HEK293 (cell line): ENCODE measurements around the gene PLOD2.

Experiments used
- CTCF ChIA-PET: fragments of 350-600 bp; formaldehyde crosslinking; extraction: SDS; loops from one replicate; lab custom pipeline; 2021; ENCODE audit warnings: antibody characterized with exemption; lab: Yijun Ruan, JAX
- POLR2A ChIA-PET: fragments of 300-600 bp; formaldehyde crosslinking; extraction: SDS; loops from one replicate; lab custom pipeline; 2020; ENCODE audit warnings: antibody characterized with exemption, inconsistent platforms; lab: Yijun Ruan, JAX
- H3K27ac ChIP-seq: fragments of 200-500 bp; sonication (Bioruptor generic); 2 replicates; pipeline ENCODE4 v1.5.1; 2014; ENCODE audit warnings: low read depth, low read length, control low read depth, inconsistent platforms; ENCODE audit errors: extremely low read depth
- H3K36me3 ChIP-seq, 2 experiments: fragments of 200-500 bp in 1 of 2; sonication (Bioruptor generic) in 1 of 2; 1 replicate in 1 of 2; 2 replicates in 1 of 2; pipeline ENCODE4 v1.5.1; 2014 to 2017; ENCODE audit warnings: inconsistent platforms in 2 of 2, low read length in 2 of 2; ENCODE audit not compliant: control insufficient read depth in 2 of 2, insufficient read depth in 1 of 2
- H3K4me1 ChIP-seq: fragments of 200-500 bp; sonication (Bioruptor generic); 2 replicates; pipeline ENCODE4 v1.5.1; 2014; ENCODE audit warnings: mild to moderate bottlenecking, low read length, inconsistent platforms; ENCODE audit not compliant: control insufficient read depth, insufficient read depth
- H3K4me3 ChIP-seq: 2 replicates; pipeline ENCODE4 v1.5.1; 2011; ENCODE audit warnings: low read depth, mild to moderate bottlenecking, control low read depth, low read length, moderate library complexity
- H3K9me3 ChIP-seq: fragments of 200-500 bp; sonication (Bioruptor generic); 2 replicates; pipeline ENCODE4 v1.5.1; 2014; ENCODE audit warnings: low read depth, low read length, inconsistent platforms; ENCODE audit not compliant: control insufficient read depth, insufficient read depth
- BCL11A ChIP-seq: fragments of 450-650 bp; formaldehyde crosslinking; IDR thresholded peaks from 2 replicates; pipeline ENCODE4 v1.5.1; 2016; ENCODE audit warnings: low read depth, missing biosample characterization, missing genetic modification characterization
- FEZF1 ChIP-seq: fragments of 450-650 bp; formaldehyde crosslinking; IDR thresholded peaks from 2 replicates; pipeline ENCODE4 v1.5.1; 2016; ENCODE audit warnings: missing biosample characterization, missing genetic modification characterization
- KLF1 ChIP-seq: fragments of 450-650 bp; formaldehyde crosslinking; IDR thresholded peaks from 2 replicates; pipeline ENCODE4 v1.5.1; 2016; ENCODE audit warnings: missing biosample characterization, missing genetic modification characterization
- REPIN1 ChIP-seq: fragments of 450-650 bp; formaldehyde crosslinking; IDR thresholded peaks from 2 replicates; pipeline ENCODE4 v1.5.1; 2017; ENCODE audit warnings: missing biosample characterization, missing genetic modification characterization, low read depth
- ZBTB48 ChIP-seq: fragments of 450-650 bp; formaldehyde crosslinking; IDR thresholded peaks from 2 replicates; pipeline ENCODE4 v1.5.1; 2016; ENCODE audit warnings: missing biosample characterization, missing genetic modification characterization
- ZBTB8A ChIP-seq: fragments of 450-650 bp; formaldehyde crosslinking; IDR thresholded peaks from 2 replicates; pipeline ENCODE4 v1.5.1; 2016; ENCODE audit warnings: missing biosample characterization, missing genetic modification characterization
- ZNF10 ChIP-seq: fragments of 450-650 bp; formaldehyde crosslinking; IDR thresholded peaks from 2 replicates; pipeline ENCODE4 v1.5.1; 2017; ENCODE audit warnings: missing biosample characterization, missing genetic modification characterization
- ZNF138 ChIP-seq: fragments of 450-650 bp; formaldehyde crosslinking; IDR thresholded peaks from 2 replicates; pipeline ENCODE4 v1.5.1; 2016; ENCODE audit warnings: missing biosample characterization, missing genetic modification characterization, borderline replicate concordance
- ZNF404 ChIP-seq: fragments of 450-650 bp; formaldehyde crosslinking; IDR thresholded peaks from 2 replicates; pipeline ENCODE4 v1.5.1; 2017; ENCODE audit warnings: missing biosample characterization, missing genetic modification characterization
- ZNF548 ChIP-seq: fragments of 450-650 bp; formaldehyde crosslinking; IDR thresholded peaks from 2 replicates; pipeline ENCODE4 v1.5.1; 2016; ENCODE audit warnings: missing biosample characterization, missing genetic modification characterization
- ZNF621 ChIP-seq: fragments of 450-650 bp; formaldehyde crosslinking; IDR thresholded peaks from 2 replicates; pipeline ENCODE4 v1.5.1; 2017; ENCODE audit warnings: missing biosample characterization, missing genetic modification characterization
- ZNF785 ChIP-seq: fragments of 450-650 bp; formaldehyde crosslinking; IDR thresholded peaks from 2 replicates; pipeline ENCODE4 v1.5.1; 2016; ENCODE audit warnings: missing biosample characterization, missing genetic modification characterization
- ZNF843 ChIP-seq: fragments of 450-650 bp; formaldehyde crosslinking; IDR thresholded peaks from 2 replicates; pipeline ENCODE4 v1.5.1; 2016; ENCODE audit warnings: missing biosample characterization, missing genetic modification characterization
- TF ChIP-seq, protein P1 (sequence below): fragments of 450-650 bp; formaldehyde crosslinking; IDR thresholded peaks from 2 replicates; pipeline ENCODE4 v1.5.1; 2016; ENCODE audit warnings: missing biosample characterization, missing genetic modification characterization
- TF ChIP-seq, protein P2 (sequence below): fragments of 450-650 bp; formaldehyde crosslinking; IDR thresholded peaks from 2 replicates; pipeline ENCODE4 v1.5.1; 2016; ENCODE audit warnings: missing biosample characterization, missing genetic modification characterization
- TF ChIP-seq, protein P3 (sequence below): fragments of 450-650 bp; formaldehyde crosslinking; IDR thresholded peaks from 2 replicates; pipeline ENCODE4 v1.5.1; 2017; ENCODE audit warnings: missing biosample characterization, missing genetic modification characterization
- TF ChIP-seq, protein P4 (sequence below): fragments of 450-650 bp; formaldehyde crosslinking; IDR thresholded peaks from 2 replicates; pipeline ENCODE4 v1.5.1; 2017; ENCODE audit warnings: missing biosample characterization, missing genetic modification characterization

The PLOD2 gene

DNA sequence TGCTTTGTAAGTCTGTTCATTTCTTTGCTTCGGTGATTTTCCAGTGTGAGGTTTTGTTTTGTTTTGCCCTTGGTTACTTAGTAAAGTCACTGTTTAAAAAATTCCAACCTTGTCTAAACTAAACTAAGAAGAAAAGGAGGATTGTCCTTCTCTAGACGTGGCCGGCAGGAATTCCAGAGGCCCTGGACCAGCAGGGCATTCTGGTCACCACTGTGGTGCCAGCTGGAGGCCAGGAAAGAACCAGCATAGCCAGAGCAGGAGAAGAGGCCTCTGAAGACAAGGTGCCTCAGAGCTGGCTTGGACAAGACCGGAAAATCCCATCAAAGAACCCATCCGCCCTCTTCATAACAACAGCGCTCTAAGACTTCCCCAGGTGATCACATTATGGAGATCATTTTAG lies 8.2 kb downstream of the PLOD2 start:
- Histone ChIP-seq H3K27ac (no peak overlapping the region), H3K9me3 (no peaks in the 10 kb centered on the region), H3K4me3 (no peak overlapping the region), H3K36me3 (peaks cover 0 to 5% of the 10 kb centered on the region in 2 experiments; a peak in 2 of 3 replicates), H3K4me1 (peaks cover 13% of the 10 kb centered on the region)
- TF ChIP-seq ZNF621 (tag by site-specific recombination): no peak
- TF ChIP-seq, protein P1, sequence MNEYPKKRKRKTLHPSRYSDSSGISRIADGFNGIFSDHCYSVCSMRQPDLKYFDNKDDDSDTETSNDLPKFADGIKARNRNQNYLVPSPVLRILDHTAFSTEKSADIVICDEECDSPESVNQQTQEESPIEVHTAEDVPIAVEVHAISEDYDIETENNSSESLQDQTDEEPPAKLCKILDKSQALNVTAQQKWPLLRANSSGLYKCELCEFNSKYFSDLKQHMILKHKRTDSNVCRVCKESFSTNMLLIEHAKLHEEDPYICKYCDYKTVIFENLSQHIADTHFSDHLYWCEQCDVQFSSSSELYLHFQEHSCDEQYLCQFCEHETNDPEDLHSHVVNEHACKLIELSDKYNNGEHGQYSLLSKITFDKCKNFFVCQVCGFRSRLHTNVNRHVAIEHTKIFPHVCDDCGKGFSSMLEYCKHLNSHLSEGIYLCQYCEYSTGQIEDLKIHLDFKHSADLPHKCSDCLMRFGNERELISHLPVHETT: no peak
- no peak for TF ChIP-seq ZNF138 (tag by site-specific recombination)
- no peak for TF ChIP-seq ZNF404
- TF ChIP-seq ZNF548: no peak
- TF ChIP-seq KLF1 (tag by site-specific recombination): no peak
- TF ChIP-seq BCL11A (tag by site-specific recombination): no peak
- POLR2A ChIA-PET: no interaction called here
- CTCF ChIA-PET: no interaction called here

DNA sequence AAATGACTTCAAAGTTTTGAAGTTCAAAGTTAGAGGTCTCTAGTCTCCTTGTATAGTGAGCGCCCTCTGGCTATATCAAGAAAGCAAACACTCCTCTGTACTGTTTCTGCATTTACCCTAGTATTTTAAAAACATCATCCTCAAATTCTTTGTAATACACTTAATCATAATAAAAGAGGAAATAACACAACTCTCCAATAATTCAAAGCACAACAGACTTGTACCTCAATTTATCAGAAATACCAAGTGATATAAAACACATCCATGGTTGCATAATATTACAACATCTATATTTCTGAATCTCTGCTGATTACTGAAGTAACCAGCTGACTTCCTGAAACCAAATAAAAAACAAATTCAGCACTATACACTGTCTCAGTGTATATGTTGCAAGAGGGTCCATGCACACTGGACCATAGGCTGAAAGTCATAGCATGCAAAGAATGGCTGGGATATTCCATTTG lies 12.5 kb downstream of the PLOD2 start:
- Histone ChIP-seq H3K27ac (no peak overlapping the region), H3K4me1 (peaks cover 18% of the 10 kb centered on the region), H3K36me3 (peaks cover 0 to 5% of the 10 kb centered on the region in 2 experiments; a peak in 2 of 3 replicates), H3K9me3 (no peaks in the 10 kb centered on the region), H3K4me3 (no peak overlapping the region)
- ChIA-PET CTCF (interaction anchor here (0.7 to 1.9 kb wide), 2 partner anchors 23 to 83 kb away, joined by 4 read pairs; no protein-coding TSS in a partner anchor), POLR2A (no interaction called here)
- TF ChIP-seq, protein P2, sequence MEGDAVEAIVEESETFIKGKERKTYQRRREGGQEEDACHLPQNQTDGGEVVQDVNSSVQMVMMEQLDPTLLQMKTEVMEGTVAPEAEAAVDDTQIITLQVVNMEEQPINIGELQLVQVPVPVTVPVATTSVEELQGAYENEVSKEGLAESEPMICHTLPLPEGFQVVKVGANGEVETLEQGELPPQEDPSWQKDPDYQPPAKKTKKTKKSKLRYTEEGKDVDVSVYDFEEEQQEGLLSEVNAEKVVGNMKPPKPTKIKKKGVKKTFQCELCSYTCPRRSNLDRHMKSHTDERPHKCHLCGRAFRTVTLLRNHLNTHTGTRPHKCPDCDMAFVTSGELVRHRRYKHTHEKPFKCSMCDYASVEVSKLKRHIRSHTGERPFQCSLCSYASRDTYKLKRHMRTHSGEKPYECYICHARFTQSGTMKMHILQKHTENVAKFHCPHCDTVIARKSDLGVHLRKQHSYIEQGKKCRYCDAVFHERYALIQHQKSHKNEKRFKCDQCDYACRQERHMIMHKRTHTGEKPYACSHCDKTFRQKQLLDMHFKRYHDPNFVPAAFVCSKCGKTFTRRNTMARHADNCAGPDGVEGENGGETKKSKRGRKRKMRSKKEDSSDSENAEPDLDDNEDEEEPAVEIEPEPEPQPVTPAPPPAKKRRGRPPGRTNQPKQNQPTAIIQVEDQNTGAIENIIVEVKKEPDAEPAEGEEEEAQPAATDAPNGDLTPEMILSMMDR (tag by site-specific recombination): no peak
- TF ChIP-seq, protein P3, sequence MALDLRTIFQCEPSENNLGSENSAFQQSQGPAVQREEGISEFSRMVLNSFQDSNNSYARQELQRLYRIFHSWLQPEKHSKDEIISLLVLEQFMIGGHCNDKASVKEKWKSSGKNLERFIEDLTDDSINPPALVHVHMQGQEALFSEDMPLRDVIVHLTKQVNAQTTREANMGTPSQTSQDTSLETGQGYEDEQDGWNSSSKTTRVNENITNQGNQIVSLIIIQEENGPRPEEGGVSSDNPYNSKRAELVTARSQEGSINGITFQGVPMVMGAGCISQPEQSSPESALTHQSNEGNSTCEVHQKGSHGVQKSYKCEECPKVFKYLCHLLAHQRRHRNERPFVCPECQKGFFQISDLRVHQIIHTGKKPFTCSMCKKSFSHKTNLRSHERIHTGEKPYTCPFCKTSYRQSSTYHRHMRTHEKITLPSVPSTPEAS: peak; percentile 0; the same call in 1 of the 2 replicates

DNA sequence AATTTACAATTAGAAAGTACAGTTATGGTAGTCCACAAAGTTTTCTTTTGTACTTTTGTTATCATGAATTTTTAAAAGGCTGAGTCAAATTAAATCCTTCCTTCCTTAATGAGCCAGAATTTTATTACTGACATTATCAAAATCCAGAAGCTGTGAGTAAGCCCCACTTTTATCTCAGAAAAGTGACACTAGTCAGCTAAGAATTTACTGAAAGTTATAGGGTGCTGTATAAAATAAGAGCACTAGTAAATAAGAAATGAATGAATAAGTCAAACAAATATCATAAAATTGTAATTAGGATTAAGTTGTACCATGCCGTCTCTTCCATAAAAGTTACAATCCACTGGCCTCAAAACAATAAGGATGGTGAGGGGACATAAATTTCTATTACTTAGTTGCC lies 15.3 kb downstream of the PLOD2 start:
- no peak for TF ChIP-seq ZNF785 (tag by site-specific recombination)
- TF ChIP-seq REPIN1: no peak
- TF ChIP-seq ZBTB48: no peak
- TF ChIP-seq ZNF843: peak; percentile 22; the same call in 1 of the 2 replicates
- peak; percentile 9; the same call in 1 of the 2 replicates for TF ChIP-seq FEZF1
- no peak for TF ChIP-seq ZBTB8A (tag by site-specific recombination)
- TF ChIP-seq, protein P4, sequence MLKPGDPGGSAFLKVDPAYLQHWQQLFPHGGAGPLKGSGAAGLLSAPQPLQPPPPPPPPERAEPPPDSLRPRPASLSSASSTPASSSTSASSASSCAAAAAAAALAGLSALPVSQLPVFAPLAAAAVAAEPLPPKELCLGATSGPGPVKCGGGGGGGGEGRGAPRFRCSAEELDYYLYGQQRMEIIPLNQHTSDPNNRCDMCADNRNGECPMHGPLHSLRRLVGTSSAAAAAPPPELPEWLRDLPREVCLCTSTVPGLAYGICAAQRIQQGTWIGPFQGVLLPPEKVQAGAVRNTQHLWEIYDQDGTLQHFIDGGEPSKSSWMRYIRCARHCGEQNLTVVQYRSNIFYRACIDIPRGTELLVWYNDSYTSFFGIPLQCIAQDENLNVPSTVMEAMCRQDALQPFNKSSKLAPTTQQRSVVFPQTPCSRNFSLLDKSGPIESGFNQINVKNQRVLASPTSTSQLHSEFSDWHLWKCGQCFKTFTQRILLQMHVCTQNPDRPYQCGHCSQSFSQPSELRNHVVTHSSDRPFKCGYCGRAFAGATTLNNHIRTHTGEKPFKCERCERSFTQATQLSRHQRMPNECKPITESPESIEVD: peak; percentile 73
- TF ChIP-seq ZNF10 (tag by site-specific recombination): no peak
- TF ChIP-seq, all 188 proteins: peak for 3
- ChIA-PET POLR2A (no interaction called here), CTCF (interaction anchor here (1.2 to 2.0 kb wide), 5 partner anchors 14 to 435 kb away, joined by 3 to 7 read pairs (median 3); no protein-coding TSS in a partner anchor)
- Histone ChIP-seq H3K4me1 (peaks cover 23% of the 10 kb centered on the region), H3K9me3 (no peaks in the 10 kb centered on the region), H3K27ac (no peak overlapping the region), H3K36me3 (no peaks in the 10 kb centered on the region), H3K4me3 (no peak overlapping the region)
